ENCODE measurements around the gene MITD1.
"Not testable (repeated sequence)": the region's sequence is repeated elsewhere in the genome, so short reads cannot be mapped to it uniquely, and the experiment has no call there.

The MITD1 gene

GRCh38 chr2:99141110-99142108 lies 39.4 kb downstream of the MITD1 start, which contains the start of gene C2orf15:
C2orf15 (plus strand) TSS chr2:99141707; CDS start chr2:99150559, 8,852 bp downstream.
- no peak for TF ChIP-seq CTCF (IDR thresholded peaks at IDR 0.05; ENCODE audit: extremely low read depth, insufficient read depth, missing control alignments)
- DNase-seq (ENCODE audit: low spot score) = peak; percentile 92
- in situ Hi-C loops (cut with MboI; ENCODE audit: low pct_unique_long_range_greater_than_20kb, low sequenced_read_pairs, unreplicated experiment) = no loop called here

DNA sequence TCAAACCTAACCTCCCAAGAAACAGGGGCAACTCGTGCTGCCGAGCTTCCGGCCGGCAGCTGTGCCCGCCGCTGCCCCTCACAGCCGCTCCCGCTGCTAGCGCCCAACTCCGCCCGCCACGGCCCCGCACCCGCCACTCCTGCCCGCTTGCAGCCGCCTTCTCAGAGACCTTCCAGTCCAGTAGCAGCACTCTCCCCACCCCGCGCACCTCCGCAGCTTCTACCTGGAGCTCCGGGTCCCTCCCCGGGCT lies 40.1 kb downstream of the MITD1 start:
- DNase-seq (ENCODE audit: low spot score) = no peak
- in situ Hi-C loops (cut with MboI; ENCODE audit: low pct_unique_long_range_greater_than_20kb, low sequenced_read_pairs, unreplicated experiment) = no loop called here
- no peak for TF ChIP-seq CTCF (IDR thresholded peaks at IDR 0.05; ENCODE audit: extremely low read depth, insufficient read depth, missing control alignments)

DNA sequence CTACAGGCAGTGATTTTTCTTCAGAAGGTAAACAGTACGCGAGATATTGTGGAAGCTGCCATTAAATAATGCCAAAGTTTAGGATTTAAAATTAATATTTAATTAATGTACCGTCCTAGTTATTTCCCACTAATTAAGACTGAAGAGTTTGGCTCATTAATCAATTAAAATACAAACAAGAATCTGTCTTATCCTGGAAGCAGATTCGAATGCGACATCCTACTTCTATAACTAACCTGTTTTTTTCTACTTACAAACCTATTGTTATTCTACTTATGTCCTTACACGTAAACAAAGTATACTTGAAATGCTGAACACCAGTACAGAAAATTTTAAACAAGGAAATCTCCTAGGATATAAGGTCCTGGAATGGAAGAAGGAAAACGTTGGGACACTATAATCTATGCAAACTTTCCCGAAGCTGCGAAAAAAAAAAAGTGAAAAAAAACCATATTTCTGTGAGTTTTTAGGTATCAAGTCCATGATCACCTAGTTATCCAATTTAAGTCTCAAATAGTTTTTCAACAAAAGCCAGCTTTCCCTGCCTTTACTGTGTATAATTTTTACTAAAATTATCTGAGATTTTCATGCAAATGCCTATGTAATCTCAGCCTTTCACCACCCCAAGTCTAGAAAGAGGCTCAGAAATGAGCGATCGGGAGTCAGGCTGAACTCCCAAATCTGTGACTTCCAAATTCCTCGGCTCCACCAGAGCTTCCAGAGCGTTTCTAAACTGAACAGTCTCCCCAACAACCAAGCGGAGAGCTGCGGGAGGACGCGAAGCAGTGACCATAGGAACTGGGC lies 40.6 kb downstream of the MITD1 start:
- no peak for DNase-seq (ENCODE audit: low spot score)
- in situ Hi-C loops (cut with MboI; ENCODE audit: low pct_unique_long_range_greater_than_20kb, low sequenced_read_pairs, unreplicated experiment) = no loop called here
- TF ChIP-seq CTCF (IDR thresholded peaks at IDR 0.05; ENCODE audit: extremely low read depth, insufficient read depth, missing control alignments) = no peak

DNA sequence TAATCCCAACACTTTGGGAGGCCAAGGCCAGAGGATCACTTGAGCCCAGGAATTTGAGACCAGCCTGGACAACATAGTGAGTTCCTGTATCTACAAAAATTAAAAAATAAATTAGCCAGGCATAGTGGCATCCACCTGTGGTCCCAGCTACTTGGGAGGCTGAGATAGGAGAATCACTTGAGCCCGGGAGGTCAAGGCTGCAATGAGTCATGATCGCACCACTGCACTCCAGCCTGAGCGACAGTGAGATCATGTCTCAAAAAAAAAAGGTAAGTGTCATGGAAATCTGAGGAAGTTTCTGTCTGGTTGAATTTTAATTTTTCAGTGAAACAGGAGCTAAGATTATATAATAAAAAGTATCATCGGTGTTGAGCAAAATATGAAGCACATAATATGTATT lies 41.9 kb downstream of the MITD1 start:
- no peak for DNase-seq (ENCODE audit: low spot score)
- TF ChIP-seq CTCF (IDR thresholded peaks at IDR 0.05; ENCODE audit: extremely low read depth, insufficient read depth, missing control alignments) = no peak
- in situ Hi-C loops (cut with MboI; ENCODE audit: low pct_unique_long_range_greater_than_20kb, low sequenced_read_pairs, unreplicated experiment) = no loop called here

GRCh38 chr2:99135044-99135556 lies 45.8 kb downstream of the MITD1 start:
- DNase-seq (ENCODE audit: low spot score); in situ Hi-C loops (cut with MboI; ENCODE audit: low pct_unique_long_range_greater_than_20kb, low sequenced_read_pairs, unreplicated experiment): not testable (repeated sequence)

DNA sequence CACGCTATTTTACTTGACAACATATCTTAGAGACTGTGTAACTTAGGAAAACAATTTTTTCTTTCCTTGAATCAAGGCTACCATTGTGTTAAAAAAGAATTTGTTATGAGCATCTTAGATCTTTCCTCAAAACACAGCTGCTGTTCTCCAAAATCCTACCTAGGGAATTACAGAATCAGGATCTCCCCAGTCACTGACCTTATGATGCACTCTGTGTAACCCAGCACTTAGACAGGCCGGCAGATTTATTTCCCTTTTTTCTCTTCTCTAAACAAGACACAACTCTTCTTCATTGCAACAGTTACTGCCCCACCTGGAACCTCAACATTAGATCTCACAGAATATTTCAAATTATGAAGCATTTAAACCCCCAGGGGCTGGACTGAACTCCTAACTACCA lies 52.9 kb downstream of the MITD1 start:
- in situ Hi-C loops (cut with MboI; ENCODE audit: low pct_unique_long_range_greater_than_20kb, low sequenced_read_pairs, unreplicated experiment) = no loop called here
- TF ChIP-seq CTCF (IDR thresholded peaks at IDR 0.05; ENCODE audit: extremely low read depth, insufficient read depth, missing control alignments) = no peak
- DNase-seq (ENCODE audit: low spot score) = no peak

All from GM13977 (cell line).